ENCODE results near the gene TMEM263. TPM values are rescaled to one million over a fixed set of nuclear protein-coding genes. Genes with fewer than 3 reads are reported as not detected.

Gene TMEM263
- total RNA-seq, 1 experiment from 2014 or later: 31.3 TPM

- no peak overlapping the region for H3K4me2 ChIP-seq (ENCODE audit: low read length)
- no peaks in the 10 kb centered on the region for H4K20me1 ChIP-seq (ENCODE audit: insufficient read depth)
- intact Hi-C loops (cut with micrococcal nuclease): no loop called here
- ATAC-seq: no peak
- H3K27me3 ChIP-seq (ENCODE audit: insufficient read depth, low read length): no peaks in the 10 kb centered on the region
- no TSS peak for BruUV-seq (replicated peaks)
- no peak overlapping the region for H3K4me3 ChIP-seq (replicated peaks in 1 of 2; ENCODE audit: low read depth in 1 of 2, low read length in 2 of 2)
- peaks cover 0 to 5% of the 10 kb centered on the region in 2 experiments; a peak in 2 of 4 replicates for H3K4me1 ChIP-seq (ENCODE audit: control insufficient read depth in 1 of 2, insufficient read depth in 2 of 2, low read length in 2 of 2)
- H3K9ac ChIP-seq (ENCODE audit: low read length): no peak overlapping the region
- no peaks in the 10 kb centered on the region for H3K9me2 ChIP-seq (ENCODE audit: insufficient read depth)
- H2AFZ ChIP-seq (ENCODE audit: low read depth, low read length, poor library complexity, severe bottlenecking): no peak overlapping the region
- no peaks in the 10 kb centered on the region for H3K36me3 ChIP-seq (ENCODE audit: control insufficient read depth in 1 of 2, insufficient read depth in 2 of 2, low read length in 2 of 2)
- DNase-seq (ENCODE audit: low read depth, low spot score): no peak
- TF ChIP-seq ZFX (IDR thresholded peaks at IDR 0.05) (no peak), MAX (IDR thresholded peaks at IDR 0.05) (no peak), ZBTB33 (IDR thresholded peaks at IDR 0.05; ENCODE audit: extremely low read depth, insufficient replicate concordance, low read length) (no peak), YY1 (IDR thresholded peaks at IDR 0.05; ENCODE audit: extremely low read depth, insufficient replicate concordance, low read depth, low read length) (no peak), RAD21 (IDR thresholded peaks at IDR 0.05; ENCODE audit: low read depth) (no peak), TCF7L2 (IDR thresholded peaks at IDR 0.05; ENCODE audit: borderline replicate concordance, extremely low read depth, insufficient read depth, insufficient read length) (no peak), ELF1 (IDR thresholded peaks at IDR 0.05; ENCODE audit: borderline replicate concordance, low read depth) (no peak), EZH2phosphoT487 (IDR thresholded peaks at IDR 0.05; ENCODE audit: borderline replicate concordance) (no peak), EGR1 (IDR thresholded peaks at IDR 0.05; ENCODE audit: low read depth) (no peak), CBX3 (IDR thresholded peaks at IDR 0.05; ENCODE audit: low read depth) (no peak)
- CTCF ChIA-PET: interaction anchor here (1.2 to 1.5 kb wide), 2 partner anchors 41 to 92 kb away, joined by 3 to 5 read pairs; no protein-coding TSS in a partner anchor
- POLR2A ChIA-PET: no interaction called here
- H3K9me3 ChIP-seq (ENCODE audit: control insufficient read depth in 1 of 2, insufficient read depth in 1 of 2, low read depth in 1 of 2, low read length in 2 of 2): no peaks in the 10 kb centered on the region
- H3K27ac ChIP-seq (ENCODE audit: low read depth, low read length): no peak overlapping the region
- H3K79me2 ChIP-seq (ENCODE audit: insufficient read depth, low read length): no peaks in the 10 kb centered on the region
- RAD21 ChIA-PET (ENCODE audit: low non-redundant PET in 1 of 2, low total read pairs in 2 of 2, uncharacterized antibody in 2 of 2, unreplicated experiment in 2 of 2): no interaction called here
Measured at GRCh38 chr12:107012736-107013425, 57.2 kb downstream of the TMEM263 start.
